Activated CD4-positive, alpha-beta T cell treated with anti-CD3 and anti-CD28 coated beads, Interleukin-2, Interleukin-4, amounts not matched to agents 100 ng/mL and 50 ng/mL, durations not matched to agents 16 hours and 8 hours (primary cell): Measurements from ENCODE around the gene KRTAP2-3.
"Not testable (repeated sequence)": the region's sequence is repeated elsewhere in the genome, so short reads cannot be mapped to it uniquely, and the experiment has no call there.

Source experiments
- DNase-seq: peaks from one replicate; pipeline ENCODE4 v3.0.0-alpha.2; 2020; ENCODE audit warnings: low spot score

Gene KRTAP2-3

DNA sequence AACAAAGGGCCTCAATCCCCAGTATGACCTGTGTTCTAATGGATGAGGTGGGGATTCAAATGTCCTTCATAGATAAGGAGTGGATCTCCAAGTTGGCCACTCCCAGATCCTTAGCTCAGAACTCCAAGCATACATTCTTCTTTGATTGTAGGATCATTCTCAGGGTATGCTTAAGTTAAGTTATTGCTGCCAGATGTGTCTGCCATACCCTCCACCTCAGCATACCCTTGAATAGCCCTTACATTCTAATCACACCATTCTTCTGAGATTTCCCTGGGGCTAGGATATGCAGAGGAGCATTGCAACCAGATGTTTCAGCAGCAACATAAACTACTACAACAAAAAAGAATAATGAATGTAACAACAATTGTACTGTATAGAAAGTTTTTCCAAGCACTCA is 7.4 kb upstream of the KRTAP2-3 start:
- no peak for DNase-seq

DNA sequence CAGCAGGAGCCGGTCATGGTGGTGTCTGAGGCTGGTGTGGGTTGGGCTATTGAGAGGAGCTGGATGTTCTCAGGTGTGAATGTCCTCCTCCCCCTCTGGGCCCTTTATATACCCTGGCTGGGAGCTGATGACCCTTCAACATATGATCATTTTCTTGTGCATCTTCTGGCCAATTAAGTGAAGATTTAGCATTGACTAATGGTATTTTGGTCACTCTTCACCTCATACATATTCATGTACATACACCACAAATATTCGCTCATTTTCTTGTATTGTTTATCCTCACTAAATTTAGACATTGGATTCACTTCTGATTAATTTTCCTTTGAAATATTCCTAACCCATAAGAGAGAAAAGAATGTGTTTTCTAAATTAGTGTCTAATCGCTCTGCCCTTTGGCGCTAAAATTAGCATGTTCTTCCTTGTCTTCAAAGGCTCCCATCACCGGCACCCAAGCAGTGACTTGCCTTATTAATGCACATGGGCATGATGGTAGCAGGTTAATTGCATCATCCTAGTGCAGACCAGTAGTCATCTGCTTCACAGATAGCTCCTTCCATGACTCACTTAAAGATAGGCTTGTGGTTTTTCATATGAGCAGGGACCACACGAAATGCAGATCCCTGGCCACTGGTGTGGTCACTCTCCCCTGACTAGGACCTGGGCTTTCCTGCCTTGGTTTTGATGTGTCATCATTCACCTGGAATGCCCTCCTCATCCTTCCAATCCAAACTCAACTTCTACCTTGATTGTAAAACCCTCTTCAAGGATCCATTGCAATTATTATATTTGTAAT is 6.1 kb upstream of the KRTAP2-3 start, which contains the start of gene KRTAP2-4:
KRTAP2-4 (minus strand) TSS at position 51 of the 796 bp plus-strand sequence; CDS start at position 17, 34 bp downstream.
- DNase-seq: no peak

DNA sequence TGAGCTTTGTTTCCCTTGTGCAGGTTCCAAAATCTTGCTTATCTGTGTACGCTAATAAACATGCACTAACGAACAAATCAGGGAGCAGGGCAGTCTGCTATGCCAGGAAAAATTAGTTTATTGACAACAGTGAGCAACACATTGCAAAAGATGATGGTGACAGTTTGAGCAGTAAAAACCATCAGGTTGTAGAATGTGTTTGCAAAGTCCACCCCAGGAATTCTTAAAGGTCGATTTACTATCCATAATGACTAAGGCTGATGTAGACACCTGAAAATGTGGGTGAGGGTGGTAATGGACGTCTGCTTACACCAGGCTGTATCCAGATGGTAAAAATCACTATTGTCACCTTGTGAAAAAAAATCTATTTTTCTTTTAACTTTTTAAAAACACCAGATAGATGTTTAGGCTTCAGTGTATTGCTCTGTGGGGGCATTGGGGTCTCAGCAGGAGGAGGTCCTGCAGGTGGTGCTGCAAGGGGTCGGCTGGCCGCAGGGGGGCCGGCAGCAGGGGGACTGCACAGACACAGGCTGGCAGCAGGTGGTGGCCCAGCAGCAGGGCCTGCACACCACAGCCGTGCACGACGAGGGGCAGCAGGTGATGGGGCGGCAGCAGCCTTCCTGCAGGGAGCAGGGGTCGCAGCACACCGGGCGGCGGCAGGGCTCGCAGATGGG is 5.2 kb upstream of the KRTAP2-3 start:
- DNase-seq: not testable (repeated sequence)

DNA sequence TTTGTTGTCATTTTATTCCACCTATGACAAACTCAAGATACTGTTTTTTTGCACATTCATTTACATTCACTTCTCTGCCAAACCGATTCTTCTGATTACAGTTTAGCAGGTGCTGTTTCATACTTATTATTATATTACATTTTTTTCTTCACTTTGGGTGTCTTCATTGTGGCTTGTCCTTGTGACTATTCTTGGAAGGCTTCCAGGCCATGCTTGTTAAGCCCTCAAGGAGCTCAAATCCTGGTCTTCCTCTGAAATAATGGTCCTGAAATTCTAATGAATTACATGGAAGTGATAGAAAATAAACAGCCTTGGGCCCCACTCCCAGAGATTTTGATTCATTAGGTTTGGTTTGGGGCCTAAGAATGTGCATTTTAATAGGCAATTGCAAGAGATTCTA is 4.4 kb upstream of the KRTAP2-3 start:
- DNase-seq: no peak

DNA sequence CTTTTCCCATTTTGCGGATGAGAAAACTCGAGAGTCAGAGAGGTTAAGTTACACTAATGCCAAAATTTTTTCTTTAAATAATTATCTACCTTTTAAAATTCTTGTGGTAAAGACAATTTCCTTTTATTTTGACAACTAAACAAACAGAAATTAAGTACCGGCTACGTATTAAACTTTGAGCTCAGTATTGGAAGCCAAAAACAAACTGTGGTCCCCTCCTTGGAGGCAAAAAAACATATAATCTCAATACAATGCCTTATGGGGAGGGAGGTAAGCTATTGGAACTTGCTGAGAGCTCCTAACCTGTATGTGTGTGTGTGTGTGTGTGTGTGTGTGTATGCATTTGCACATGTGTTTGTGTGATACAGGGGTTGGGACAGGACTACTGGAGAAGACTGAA is 3.5 kb upstream of the KRTAP2-3 start:
- DNase-seq: no peak

DNA sequence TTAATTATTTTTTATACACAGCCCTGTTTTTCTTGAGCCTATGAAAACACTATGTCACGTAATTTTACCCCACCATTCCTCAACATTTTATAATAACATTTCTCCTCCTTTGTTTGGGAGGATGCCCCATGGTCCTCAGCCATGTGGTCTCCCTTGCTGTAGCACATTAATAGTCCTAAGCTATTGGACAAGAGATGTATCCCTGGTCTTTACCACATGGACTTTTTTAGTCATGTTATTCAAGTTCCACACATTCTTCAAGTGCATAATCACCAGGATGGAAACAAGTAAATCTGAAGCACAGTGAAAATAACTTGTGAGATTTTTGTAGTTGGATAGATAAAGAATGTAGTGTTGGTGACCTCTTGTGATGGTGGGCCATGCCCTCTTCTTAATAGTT is 2.0 kb upstream of the KRTAP2-3 start:
- DNase-seq: no peak

DNA sequence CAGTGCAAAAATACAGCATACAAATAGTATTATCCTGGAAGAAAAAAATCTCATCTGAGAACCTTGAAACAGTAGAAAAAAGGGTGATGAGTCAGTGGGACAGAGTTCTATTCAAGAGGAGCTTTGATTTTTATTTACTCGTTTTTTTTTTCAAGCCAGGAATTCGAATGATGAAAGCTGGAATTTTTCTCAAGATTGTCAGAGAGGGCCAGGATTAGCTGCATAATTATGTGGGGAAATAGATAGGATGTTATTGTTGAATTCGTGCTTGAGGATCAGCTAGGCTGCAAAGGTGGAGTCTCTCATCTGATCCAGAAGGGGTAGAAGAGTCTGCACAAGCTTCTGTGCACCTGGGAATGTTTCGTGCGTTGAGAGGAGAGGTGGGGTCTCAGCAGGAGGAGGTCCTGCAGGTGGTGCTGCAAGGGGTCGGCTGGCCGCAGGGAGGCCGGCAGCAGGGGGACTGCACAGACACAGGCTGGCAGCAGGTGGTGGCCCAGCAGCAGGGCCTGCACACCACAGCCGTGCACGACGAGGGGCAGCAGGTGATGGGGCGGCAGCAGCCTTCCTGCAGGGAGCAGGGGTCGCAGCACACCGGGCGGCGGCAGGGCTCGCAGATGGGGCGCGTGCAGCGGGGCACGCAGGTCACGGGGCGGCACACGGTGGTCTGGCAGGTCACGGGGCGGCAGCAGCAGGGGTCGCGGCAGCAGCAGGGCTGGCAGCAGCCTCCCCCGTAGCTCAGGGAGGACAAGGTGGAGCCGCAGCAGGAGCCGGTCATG is 450 bp downstream of the KRTAP2-3 start:
- DNase-seq: not testable (repeated sequence)

DNA sequence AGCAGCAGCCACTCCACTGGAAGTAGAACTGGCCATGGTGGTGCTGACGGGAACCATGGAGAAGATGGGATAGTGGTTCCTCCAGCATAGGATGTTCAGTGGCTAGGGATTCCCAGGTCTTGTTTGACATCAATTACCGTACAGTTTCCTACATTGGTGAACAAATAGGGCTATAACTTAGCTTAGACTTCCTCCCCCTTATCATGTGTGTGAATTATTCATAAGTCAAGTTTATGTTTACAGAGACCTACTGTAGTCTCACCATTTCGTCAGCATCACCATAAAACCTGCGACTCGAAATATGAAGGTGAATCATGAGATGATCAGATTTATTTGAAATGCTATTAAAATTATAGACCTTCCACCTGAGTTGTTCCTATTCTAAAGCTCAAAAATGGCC is 1.2 kb downstream of the KRTAP2-3 start:
- DNase-seq: no peak

DNA sequence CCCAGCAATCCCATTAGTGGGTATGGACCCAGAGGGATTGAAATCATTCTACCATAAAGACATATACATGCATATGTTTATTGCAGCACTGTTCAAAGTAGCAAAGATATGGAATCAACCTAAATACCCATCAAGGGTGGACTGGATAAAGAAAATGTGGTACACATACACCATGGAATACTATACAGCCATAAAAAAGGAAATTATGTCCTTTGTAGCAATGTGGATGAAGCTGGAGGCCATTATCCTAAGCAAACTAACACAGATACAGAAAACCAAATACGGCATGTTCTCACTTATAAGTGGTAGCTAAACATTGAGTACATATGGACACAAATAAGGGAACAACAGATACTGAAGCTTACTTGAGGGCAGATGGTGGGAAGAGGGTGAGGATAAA is 2.4 kb downstream of the KRTAP2-3 start:
- DNase-seq: no peak

DNA sequence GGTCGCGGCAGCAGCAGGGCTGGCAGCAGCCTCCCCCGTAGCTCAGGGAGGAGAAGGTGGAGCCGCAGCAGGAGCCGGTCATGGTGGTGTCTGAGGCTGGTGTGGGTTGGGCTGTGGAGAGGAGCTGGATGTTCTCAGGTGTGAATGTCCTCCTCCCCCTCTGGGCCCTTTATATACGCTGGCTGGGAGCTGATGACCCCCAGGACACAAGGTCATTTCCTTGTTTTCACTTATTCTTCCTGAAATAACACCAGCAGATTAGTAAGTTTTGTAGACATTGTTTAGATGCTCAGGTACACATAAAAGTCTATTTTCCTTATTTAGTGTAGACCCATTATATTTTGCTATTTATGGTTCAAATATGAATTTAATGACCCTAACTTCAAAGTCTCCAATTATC is 4.8 kb downstream of the KRTAP2-3 start, which contains the start of gene KRTAP2-2:
KRTAP2-2 (minus strand) TSS at position 101 of the 400 bp plus-strand sequence; CDS start at position 82, 19 bp downstream.
- DNase-seq: not testable (repeated sequence)

DNA sequence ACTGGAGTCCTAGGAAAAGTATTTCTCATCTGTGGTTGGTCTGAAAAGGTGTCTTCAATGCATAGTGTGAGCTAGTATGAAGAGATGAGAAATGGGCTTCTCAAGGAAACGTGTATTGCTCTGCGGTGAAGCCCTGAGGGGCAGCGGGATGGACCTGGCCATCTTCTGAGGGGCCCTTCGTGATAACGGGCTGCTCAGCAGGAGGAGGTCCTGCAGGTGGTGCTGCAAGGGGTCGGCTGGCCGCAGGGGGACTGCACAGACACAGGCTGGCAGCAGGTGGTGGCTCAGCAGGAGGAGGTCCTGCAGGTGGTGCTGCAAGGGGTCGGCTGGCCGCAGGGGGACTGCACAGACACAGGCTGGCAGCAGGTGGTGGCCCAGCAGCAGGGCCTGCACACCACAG is 5.4 kb downstream of the KRTAP2-3 start:
- not testable (repeated sequence) for DNase-seq

DNA sequence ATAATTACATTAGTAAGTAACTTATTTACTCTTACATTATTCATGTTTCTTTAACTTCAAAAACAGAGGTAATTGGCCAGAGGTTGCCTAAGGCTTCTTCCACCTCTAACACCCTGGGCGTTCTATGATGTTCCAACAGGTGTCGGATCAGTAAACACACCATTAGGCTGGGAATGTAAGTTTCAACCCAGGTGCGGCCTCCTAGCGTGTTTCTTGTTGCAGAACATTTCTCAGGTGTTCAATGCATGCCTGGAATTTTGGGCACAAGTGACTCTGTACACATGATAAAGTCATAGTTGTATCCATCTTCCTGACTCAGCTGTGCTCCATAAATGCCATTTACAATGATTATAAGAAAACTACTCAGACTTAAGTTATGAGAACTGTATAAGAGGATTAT is 5.9 kb downstream of the KRTAP2-3 start:
- DNase-seq: no peak

DNA sequence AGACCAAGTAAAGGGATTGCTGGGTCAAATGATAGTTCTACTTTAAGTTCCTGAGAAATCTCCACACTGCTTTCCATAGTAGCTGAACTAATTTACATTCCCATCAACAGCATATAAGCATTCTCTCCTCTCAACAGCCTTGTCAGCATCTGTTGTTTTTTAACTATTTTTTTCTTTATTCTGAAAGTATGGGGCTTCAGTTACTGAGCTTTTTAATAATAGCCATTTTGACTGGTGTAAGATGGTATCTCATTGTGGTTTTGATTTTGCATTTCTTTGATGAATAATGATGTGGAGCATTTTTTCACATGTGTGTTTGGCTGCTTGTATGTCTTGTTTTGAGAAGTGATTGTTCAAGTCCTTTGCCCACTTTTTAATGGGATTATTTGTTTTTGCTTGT is 7.3 kb downstream of the KRTAP2-3 start:
- no peak for DNase-seq

DNA sequence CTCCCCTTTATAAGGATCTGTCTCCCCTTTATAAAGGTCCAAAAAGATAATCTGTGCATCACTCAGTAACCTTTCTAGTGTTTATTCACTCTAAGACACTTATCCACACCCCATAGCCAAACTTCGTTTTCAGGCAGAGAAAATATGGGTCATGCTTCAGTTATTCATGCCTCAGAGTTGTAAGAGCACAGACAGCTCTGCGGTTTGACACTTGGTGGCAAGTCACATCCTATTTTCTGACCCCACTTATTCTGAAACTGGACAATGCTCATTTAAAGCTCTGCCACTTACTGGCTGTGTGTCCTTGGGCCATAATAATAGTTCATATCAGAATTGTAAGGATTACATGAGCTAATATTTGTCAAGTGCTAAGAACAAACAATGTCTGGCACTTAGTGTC is 10.8 kb downstream of the KRTAP2-3 start:
- DNase-seq: no peak

DNA sequence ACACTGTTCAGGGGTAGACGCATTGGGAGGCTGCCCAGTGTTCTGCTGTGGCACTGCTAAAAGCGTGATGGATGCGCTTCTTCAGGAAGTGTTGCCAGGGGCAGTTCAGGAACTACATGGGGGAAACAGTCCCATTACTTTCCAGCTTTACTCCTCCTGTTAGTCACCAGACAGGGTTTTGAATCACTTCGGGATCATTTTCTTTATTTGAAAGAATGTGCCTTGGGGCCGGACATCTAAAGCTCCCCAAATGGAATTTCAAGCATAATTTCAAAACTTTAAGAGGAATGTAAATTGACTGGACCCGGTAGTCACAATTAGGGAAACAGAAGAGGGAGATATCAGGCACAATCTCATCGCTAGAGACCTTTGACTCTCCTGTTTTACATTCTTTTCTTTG is 11.5 kb downstream of the KRTAP2-3 start:
- DNase-seq: no peak

DNA sequence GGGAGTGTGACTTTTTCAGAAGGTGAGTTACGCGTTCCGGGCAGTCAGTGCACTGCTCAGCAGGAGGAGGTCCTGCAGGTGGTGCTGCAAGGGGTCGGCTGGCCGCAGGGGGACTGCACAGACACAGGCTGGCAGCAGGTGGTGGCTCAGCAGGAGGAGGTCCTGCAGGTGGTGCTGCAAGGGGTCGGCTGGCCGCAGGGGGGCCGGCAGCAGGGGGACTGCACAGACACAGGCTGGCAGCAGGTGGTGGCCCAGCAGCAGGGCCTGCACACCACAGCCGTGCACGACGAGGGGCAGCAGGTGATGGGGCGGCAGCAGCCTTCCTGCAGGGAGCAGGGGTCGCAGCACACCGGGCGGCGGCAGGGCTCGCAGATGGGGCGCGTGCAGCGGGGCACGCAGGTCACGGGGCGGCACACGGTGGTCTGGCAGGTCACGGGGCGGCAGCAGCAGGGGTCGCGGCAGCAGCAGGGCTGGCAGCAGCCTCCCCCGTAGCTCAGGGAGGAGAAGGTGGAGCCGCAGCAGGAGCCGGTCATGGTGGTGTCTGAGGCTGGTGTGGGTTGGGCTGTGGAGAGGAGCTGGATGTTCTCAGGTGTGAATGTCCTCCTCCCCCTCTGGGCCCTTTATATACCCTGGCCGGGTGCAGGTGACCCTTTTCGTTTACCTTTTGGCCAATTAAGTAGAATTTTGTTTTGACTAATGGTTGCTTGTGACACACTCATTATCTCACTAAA is 13.0 kb downstream of the KRTAP2-3 start, which contains the start of gene KRTAP2-1:
KRTAP2-1 (minus strand) TSS at position 582 of the 731 bp plus-strand sequence; CDS start at position 533, 49 bp downstream.
- not testable (repeated sequence) for DNase-seq

DNA sequence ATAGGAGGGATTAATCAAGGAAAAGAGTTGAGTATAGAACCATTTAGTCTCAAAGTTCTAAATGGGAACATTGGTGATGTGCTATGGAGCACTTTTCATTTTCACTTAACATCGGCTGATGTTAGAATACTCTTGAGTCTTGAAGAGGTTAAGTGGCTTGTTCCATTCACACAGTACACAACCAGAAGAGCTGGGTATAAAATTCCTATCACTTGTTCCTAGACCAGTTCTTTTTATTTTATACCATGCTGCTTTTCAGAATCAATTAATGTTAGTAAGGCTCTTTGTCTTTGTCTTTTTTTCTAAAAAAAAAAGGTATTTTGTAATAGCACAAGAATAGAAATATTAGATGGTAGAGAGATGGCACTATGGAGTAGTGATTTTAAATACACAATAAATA is 17.0 kb downstream of the KRTAP2-3 start:
- no peak for DNase-seq

DNA sequence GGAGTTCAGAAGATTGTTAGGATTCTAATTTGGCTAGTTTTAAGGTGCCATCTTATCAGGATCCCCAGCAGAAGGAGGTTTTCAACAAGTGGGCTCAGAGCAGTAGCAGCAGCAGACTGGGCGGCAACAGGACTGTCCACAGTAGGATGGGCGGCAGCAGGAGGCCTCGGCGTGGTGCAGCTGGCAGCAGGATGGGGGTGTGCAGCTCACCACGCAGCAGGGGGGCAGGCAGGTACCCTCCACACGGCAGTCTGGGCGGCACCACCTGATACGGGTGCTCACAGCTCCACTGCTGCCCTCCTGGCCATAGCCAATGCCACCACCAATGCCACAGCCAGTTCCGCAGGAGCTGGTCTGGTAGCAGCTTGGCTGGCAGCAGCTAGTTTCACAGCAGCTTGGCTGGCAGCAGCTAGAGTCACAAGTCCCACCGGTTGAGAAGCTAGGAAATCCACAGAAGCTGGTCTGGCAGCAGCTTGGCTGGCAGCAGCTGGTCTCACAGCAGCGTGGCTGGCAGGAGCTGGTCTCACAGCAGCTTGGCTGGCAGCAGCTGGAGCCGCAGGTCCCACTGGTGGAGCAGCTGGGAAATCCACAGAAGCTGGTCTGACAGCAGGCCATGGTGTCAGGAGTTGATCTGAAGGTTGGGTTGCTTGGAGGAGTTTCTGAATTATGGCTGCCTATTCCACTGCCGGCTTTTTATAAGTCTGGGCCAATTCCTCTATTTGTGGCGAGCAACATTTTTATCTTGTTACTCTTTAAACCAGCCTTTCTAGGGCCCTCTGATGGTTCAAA is 18.9 kb downstream of the KRTAP2-3 start, which contains the start of gene KRTAP1-1:
KRTAP1-1 (minus strand) TSS at position 668 of the 789 bp plus-strand sequence; CDS start at position 615, 53 bp downstream.
- not testable (repeated sequence) for DNase-seq

DNA sequence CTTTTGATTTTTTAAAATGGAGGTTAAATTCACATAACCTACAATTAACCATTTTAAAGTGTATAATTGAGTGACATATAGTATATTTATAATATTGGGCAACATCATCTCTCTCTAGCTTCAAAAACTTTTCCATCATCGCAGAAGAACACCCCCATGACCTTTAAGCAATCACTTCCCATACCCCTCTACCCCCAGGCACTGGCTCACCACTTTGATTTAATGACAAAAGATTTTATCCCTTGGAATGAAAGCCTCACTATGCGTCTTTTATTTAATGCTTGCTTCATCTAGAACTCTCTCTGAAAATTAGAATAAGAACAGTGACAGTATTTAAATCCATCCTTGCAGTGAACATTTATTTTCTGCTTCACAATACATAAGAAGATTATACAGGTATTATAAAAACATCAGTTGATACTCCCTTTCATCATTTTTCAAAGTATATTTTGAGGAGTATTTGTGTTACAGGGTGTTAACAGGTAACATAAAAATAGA is 22.0 kb downstream of the KRTAP2-3 start:
- DNase-seq: no peak

DNA sequence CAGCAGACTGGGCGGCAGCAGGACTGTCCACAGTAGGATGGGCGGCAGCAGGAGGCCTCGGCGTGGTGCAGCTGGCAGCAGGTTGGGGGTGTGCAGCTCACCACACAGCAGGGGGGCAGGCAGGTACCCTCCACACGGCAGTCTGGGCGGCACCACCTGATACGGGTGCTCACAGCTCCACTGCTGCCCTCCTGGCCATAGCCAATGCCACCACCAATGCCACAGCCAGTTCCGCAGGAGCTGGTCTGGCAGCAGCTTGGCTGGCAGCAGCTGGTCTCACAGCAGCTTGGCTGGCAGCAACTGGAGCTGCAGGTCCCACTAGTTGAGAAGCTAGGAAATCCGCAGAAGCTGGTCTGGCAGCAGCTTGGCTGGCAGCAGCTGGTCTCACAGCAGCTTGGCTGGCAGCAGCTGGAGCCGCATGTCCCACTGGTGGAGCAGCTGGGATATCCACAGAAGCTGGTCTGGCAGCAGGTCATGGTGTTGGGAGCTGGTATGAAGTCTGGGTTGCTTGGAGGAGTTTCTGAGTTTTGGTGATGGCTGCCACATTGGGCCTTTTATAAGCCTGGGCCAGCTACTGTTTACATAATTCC is 25.5 kb downstream of the KRTAP2-3 start, which contains the start of gene KRTAP1-3:
KRTAP1-3 (minus strand) TSS at position 529 of the 590 bp plus-strand sequence; CDS start at position 476, 53 bp downstream.
- not testable (repeated sequence) for DNase-seq
